Stimulated activated CD8-positive, alpha-beta memory T cell treated with anti-CD3 and anti-CD28 coated beads, Interleukin-4, amount 100 ng/mL, for 1 hour (primary cell): ENCODE results near the gene CSMD2.

Experiments
- DNase-seq, 2 donors: peaks; one replicate each; pipeline ENCODE4 v3.0.0-alpha.2; 2020; ENCODE audit warnings: low read depth in 2 of 2, low spot score in 1 of 2

The CSMD2 gene

GRCh38 chr1:33572387-33572786 lies 592.6 kb downstream of the CSMD2 start:
- DNase-seq = no peak

DNA sequence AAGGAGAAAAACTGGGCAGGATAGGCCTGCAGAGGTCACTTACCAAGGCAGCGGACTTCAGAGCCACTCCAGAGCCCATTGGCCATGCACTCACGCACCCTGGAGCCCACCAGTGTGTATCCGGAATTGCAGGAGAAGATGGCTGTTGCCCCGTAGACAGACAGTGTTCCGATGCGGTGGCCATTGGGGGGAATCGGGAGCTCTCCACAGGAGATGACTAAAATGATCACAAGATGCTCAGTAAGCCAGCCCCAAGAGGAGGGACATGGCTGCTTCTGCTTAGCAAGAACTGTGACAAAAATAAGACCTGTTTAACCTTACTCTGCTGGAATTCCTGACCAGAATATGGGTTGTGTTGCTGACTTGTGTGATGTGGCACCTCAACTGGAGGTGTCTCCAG lies 595.7 kb downstream of the CSMD2 start:
- no peak for DNase-seq

- no peak for DNase-seq
Measured at GRCh38 chr1:33563699-33564098, 601.3 kb downstream of the CSMD2 start.

DNA sequence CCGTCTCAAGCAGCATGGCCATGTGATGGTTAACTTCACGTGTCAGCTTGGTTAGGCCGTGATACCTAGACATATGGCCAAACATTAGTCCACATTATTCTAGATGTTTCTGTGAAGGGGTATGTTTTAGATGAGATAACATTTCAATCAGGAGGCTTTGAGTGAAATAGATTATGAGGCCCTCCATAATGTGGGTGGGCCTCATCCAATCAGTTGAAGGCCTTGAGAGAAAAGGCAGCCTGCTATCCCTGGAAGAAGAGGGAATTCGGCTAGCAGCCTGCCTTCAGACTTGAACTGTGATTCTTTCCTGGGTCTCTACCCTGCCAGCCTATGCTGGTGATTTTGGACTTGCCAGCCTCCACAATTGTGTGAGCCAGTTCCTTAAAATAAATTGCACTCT lies 602.5 kb downstream of the CSMD2 start:
- DNase-seq = no peak

GRCh38 chr1:33561576-33561975 lies 603.5 kb downstream of the CSMD2 start:
- DNase-seq = no peak

DNA sequence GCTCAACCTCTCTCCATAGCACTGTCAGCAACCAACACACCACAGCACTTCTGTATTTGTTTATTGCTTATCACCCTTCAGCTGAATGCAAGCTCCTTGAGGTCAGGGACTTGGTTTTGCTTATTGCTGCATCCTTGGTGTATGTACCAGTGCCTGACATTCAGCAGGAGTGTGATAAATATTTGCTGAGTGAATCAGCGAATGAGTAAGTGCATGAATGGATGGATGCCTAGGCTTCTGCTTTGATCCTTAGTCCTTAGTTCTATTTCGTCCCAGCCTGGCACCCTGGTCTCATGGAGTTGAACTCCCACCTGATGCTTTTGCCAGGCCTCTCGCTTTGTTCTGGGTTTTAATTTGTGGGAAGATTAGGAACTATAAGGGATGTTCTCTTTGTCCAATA lies 604.4 kb downstream of the CSMD2 start:
- no peak for DNase-seq

DNA sequence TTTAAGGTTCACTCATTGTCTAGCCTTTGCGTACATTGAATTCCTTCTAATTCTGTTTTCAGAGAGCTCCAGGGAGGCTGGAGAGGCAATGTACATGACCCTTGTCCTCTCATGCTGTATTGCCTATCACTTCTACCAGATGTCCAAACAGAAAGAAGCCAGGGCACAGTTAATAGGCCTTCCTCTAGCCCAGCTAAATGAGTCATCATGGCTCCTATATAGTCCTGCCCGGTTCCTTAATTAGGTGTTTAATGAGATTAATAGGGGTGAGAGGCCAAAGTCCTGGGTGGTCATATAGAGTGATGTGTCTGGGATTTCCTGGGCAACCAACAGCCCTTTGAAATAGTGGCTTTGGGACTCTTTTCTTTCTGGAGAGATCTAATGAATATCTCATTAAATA lies 616.3 kb downstream of the CSMD2 start:
- DNase-seq = no peak

- DNase-seq = no peak
Measured at GRCh38 chr1:33548319-33548718, 616.7 kb downstream of the CSMD2 start.

DNA sequence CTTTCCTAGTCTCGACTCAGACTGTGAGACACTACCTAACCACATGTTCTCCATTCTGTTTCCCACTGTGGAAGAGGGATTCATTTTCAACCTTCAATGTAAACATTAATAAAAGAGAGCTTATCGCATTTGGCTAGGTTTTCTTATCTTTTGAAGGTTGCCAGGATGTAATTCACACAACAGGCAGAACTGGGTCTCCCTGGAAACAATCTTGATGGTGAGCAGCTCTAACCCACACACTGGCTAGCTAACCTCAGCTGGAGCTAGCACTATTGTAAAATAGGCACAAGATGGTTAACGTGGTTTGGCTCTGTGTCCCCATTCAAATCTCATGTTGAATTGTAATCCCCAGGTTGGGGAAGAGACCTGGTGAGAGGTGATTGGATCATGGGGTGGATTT lies 617.5 kb downstream of the CSMD2 start:
- no peak for DNase-seq

DNA sequence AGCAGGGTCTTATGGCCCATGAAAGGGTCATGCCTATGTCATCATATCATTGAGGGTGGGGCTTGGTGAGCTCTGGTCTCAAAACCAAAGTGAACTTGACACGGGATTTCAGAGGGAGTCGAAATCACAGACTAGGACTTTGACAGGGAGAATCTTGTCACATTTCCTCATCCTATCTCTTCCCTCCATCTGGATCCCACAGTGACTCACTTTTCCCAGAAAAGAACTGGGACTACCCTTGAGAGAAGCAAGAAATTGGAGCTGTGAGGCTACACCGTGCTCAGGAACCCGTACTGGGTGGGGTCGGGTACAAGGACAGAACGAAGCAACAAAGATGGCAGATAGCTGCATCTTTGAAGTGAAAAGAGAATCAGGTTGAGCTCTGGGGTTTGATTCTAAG lies 623.1 kb downstream of the CSMD2 start:
- no peak for DNase-seq

GRCh38 chr1:33537885-33538284 lies 627.1 kb downstream of the CSMD2 start:
- DNase-seq = no peak

GRCh38 chr1:33535334-33535733 lies 629.7 kb downstream of the CSMD2 start:
- no peak for DNase-seq

DNA sequence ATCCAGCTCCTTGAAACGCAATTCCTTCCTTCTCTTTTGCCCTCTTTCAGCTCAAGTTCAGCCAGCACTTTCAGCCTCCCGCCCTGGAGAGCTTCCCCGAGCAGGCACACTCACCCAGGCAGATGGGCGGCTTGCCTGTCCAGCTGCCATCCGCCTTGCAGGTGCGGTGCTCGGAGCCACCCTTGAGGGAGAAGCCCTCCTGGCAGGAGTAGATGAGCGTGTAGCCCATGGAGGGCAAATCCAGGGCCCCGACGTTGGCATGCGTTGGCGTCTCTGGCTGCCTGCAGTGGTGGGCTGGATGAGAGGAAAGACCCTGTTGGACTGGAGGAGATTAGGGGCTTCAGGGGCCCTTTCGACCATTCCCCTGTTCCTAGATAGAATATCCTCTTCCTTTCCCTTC lies 632.1 kb downstream of the CSMD2 start:
- DNase-seq = no peak

DNA sequence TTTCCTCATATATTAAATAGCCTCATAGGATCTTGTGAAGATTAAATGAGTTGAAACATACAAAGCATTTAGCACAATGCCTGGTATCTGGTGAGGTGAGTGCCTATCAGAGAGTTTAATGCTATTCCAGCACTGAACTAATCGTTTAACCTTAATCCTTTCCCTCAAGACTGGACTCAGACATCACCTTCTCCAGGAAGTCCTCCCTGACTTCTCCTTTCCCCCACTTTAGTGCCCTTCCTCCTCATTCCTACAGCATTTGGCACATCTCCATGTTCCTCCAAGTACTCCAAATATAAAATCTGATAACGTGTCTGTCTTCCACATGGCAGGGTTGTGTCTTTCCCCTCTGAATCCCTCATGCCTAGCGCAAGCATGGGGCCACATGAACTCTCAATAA lies 632.8 kb downstream of the CSMD2 start:
- DNase-seq = no peak

- DNase-seq = no peak
Measured at GRCh38 chr1:33529957-33530356, 635.1 kb downstream of the CSMD2 start.

DNA sequence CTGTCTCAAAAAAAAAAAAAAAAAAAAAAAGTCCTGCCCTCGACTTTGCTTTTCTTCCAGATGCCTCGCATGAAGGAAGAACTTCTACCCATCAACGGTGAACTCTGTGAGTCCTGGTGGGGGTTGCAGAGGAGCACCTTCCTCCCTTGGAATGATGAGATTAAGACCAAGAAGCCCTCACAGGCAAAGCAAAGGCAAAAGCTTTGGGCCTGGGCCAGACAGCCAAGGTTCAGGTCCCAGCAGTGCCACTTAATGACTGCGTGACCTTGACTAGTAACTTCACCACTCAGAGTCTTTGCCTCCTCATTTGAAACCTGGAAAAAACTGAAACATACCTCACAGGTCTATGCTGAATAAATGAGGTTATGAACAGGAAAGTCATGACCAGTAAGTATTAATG lies 637.1 kb downstream of the CSMD2 start:
- no peak for DNase-seq

- DNase-seq = no peak
Measured at GRCh38 chr1:33524586-33524985, 640.4 kb downstream of the CSMD2 start.

- no peak for DNase-seq
Measured at GRCh38 chr1:33519240-33519884, 645.7 kb downstream of the CSMD2 start.

GRCh38 chr1:33517596-33518250 lies 647.3 kb downstream of the CSMD2 start:
- no peak for DNase-seq

GRCh38 chr1:33516891-33517567 lies 648.0 kb downstream of the CSMD2 start:
- DNase-seq = no peak

DNA sequence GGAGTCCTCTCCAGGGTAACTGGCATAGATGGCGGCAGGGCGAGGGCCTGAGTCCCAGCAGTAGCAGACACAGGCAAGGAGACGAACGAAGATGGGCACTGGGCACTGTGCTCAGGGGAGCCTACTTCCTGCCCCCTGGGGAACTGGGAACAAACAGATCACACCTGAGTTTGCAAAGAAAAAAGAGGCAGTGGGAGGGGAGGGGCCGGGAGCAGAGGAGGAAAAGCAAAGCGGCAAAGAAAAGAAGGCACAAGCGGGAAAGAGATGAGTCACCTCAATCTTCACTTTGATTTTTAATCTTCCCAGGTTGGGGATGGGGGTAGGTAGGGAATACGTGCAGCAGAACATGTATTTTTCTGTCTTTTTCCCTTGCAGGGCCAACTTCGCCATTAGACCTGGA lies 648.6 kb downstream of the CSMD2 start:
- no peak for DNase-seq

DNA sequence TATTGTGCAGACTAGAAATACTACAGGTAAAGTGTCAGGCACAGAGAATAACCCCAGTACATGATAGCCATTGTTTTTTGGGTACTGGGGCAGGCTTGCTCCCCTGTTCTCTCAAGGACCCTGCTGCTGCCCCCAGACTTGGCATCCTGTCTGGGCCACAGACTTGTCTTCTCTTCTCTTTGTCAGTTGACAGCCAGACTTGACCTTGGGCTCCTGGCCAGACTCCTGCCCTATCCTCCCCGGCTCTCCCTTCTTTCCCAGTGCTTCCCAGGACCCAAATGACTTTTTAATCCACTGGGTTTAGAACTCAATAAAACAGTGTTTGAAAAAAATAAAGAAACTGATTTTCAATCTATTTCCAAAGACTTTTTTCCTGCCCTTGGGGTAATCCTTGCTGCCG lies 649.4 kb downstream of the CSMD2 start:
- no peak for DNase-seq

DNA sequence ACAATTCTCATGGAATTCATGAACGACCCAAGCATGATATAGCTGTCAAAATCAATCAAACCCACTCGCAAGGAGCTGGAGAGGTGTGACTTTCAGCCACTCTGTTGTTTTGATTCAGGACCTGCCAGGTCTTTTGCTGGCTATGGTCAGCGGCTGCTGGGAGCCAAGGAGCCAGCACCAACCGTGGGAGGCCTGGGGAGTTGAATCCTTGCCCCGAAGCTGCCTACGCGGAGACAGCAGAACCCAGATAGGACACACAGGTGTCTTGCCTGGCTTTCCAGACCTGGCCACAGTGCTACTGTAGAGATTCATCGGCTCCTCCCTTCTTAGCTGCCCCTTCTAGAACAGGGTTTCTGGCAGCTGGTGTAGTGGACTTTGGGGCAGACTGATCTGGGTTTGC lies 649.9 kb downstream of the CSMD2 start:
- no peak for DNase-seq
